DND-41 (cell line): ENCODE measurements around the gene SH2D3A.

ENCODE experiments used
- ATAC-seq: fragments of 200-7000 bp; cut with Tn5 transposase; 3 replicates; pipeline ENCODE4 v1.9.1; 2021; ENCODE audit warnings: low read depth; ENCODE audit not compliant: insufficient read depth
- DNase-seq: peaks from one replicate; pipeline ENCODE4 v3.0.0-alpha.2; 2020
- H2AFZ ChIP-seq: 2 replicates; pipeline ENCODE4 v1.6.0; 2012; ENCODE audit warnings: low read depth, low read length
- H3K27ac ChIP-seq: 2 replicates; pipeline ENCODE4 v1.5.1; 2012; ENCODE audit warnings: low read length, inconsistent platforms
- H3K27me3 ChIP-seq: fragments of 200-600 bp; sonication (generic); 2 replicates; pipeline ENCODE4 v1.6.0; 2012; ENCODE audit warnings: low read length, mild to moderate bottlenecking, inconsistent platforms; ENCODE audit not compliant: insufficient read depth, poor library complexity
- H3K36me3 ChIP-seq: 2 replicates; pipeline ENCODE4 v1.5.1; 2012; ENCODE audit warnings: low read length, inconsistent platforms; ENCODE audit not compliant: insufficient read depth
- H3K4me1 ChIP-seq: 2 replicates; pipeline ENCODE4 v1.5.1; 2012; ENCODE audit warnings: mild to moderate bottlenecking, low read length; ENCODE audit not compliant: insufficient read depth
- H3K4me2 ChIP-seq: 2 replicates; pipeline ENCODE4 v1.6.0; 2012; ENCODE audit warnings: mild to moderate bottlenecking, moderate library complexity, low read length, inconsistent platforms; ENCODE audit not compliant: insufficient read depth
- H3K4me3 ChIP-seq, 2 experiments: fragments of 200-600 bp in 1 of 2; shearing (Covaris generic) in 1 of 2; 2 replicates each; pipeline ENCODE4 v1.5.1; 2012 to 2016; ENCODE audit warnings: inconsistent platforms in 2 of 2, low read length in 2 of 2, mild to moderate bottlenecking in 2 of 2, low read depth in 1 of 2, moderate library complexity in 1 of 2
- H3K79me2 ChIP-seq: 2 replicates; pipeline ENCODE4 v1.6.0; 2012; ENCODE audit warnings: low read length, inconsistent platforms; ENCODE audit not compliant: insufficient read depth
- H3K9ac ChIP-seq: 2 replicates; pipeline ENCODE4 v1.6.0; 2012; ENCODE audit warnings: low read depth, mild to moderate bottlenecking, inconsistent platforms, low read length, moderate library complexity
- H3K9me3 ChIP-seq: 2 replicates; pipeline ENCODE4 v1.5.1; 2012; ENCODE audit warnings: low read length, moderate library complexity, mild to moderate bottlenecking, inconsistent platforms; ENCODE audit not compliant: insufficient read depth, severe bottlenecking
- H4K20me1 ChIP-seq: 2 replicates; pipeline ENCODE4 v1.6.0; 2012; ENCODE audit warnings: low read length; ENCODE audit not compliant: insufficient read depth
- EZH2 ChIP-seq: IDR thresholded peaks from 3 replicates; pipeline ENCODE4 v1.6.1; 2012; ENCODE audit warnings: borderline replicate concordance, low read depth, mild to moderate bottlenecking, moderate library complexity, low read length, inconsistent platforms; ENCODE audit not compliant: severe bottlenecking
- TF ChIP-seq, protein P1 (sequence below): IDR thresholded peaks from 2 replicates; pipeline ENCODE4 v1.5.1; 2012; ENCODE audit warnings: borderline replicate concordance, low read length, moderate library complexity, mild to moderate bottlenecking; ENCODE audit not compliant: poor library complexity, severe bottlenecking; ENCODE audit errors: extremely low read depth

SH2D3A gene

DNA sequence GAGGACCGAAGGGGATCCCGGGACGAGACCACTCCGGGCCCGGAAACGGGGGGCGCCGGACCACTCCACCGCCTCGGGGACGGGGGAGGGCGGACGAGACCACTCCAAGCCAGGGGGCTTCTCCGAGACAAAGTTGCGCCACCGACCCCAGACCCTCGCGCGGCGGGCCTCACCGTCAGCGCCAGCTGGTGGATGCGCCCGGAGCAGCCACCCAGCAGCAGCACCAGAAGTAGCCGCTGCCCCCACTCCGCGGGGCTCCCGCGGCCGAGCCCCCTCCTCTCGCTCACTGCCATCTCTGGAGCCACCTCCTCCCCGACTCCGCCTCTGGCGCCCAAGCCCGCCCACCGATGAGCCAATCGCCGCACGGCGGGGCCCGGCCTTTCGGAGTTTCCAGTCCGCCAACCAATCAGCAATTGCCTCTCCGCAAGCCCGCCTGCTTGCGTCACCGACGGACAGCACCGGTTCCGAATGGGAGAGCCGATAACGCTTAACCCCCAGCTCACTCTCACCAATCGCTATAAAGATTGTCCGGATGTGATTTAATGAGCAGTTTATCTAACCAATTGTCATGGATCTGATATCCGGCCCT lies 29.9 kb downstream of the SH2D3A start, which contains the start of gene GPR108:
GPR108 (minus strand) TSS at position 297 of the 589 bp plus-strand sequence; CDS start at position 293, 4 bp downstream.
- Histone ChIP-seq H3K4me1 (peaks cover 54% of the 10 kb centered on the region), H3K9ac (peak within 1 kb of the TSS; percentile 91)
- peak; percentile 83 for ATAC-seq

DNA sequence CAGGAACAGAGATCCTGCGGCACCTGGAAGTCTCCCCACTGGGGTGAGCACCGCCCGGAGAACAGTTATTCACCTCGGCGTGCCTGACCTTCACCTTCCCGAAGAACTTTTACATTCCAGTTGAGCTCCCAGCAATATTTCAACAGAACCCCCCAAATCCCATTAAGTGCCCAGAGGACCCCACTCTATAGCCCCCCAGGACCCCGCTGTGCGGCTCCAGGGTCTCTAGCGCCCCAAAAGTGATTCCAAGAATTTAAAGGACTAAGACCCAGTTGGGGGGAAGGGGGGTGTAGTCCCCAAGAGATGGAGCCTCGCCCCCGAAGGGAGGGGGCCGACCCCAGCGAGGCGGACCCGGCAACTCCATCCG lies 30.3 kb downstream of the SH2D3A start:
- peak overlapping the region; percentile 91 for H3K9ac ChIP-seq
- peaks cover 20% of the 10 kb centered on the region for H3K36me3 ChIP-seq
- DNase-seq (no peak), ATAC-seq (no peak)
- peaks cover 54% of the 10 kb centered on the region for H3K4me1 ChIP-seq
- peak overlapping the region; percentile 79 for H2AFZ ChIP-seq
- peaks cover 3% of the 10 kb centered on the region; the same call in 1 of the 2 replicates for H4K20me1 ChIP-seq
- H3K4me2 ChIP-seq: peak overlapping the region; percentile 98
- H3K4me3 ChIP-seq: peak overlapping the region; percentile 85 to 96
- H3K79me2 ChIP-seq: peaks cover 27% of the 10 kb centered on the region
- H3K27ac ChIP-seq: peak overlapping the region; percentile 96
- no peak for TF ChIP-seq EZH2
- TF ChIP-seq, protein P1, sequence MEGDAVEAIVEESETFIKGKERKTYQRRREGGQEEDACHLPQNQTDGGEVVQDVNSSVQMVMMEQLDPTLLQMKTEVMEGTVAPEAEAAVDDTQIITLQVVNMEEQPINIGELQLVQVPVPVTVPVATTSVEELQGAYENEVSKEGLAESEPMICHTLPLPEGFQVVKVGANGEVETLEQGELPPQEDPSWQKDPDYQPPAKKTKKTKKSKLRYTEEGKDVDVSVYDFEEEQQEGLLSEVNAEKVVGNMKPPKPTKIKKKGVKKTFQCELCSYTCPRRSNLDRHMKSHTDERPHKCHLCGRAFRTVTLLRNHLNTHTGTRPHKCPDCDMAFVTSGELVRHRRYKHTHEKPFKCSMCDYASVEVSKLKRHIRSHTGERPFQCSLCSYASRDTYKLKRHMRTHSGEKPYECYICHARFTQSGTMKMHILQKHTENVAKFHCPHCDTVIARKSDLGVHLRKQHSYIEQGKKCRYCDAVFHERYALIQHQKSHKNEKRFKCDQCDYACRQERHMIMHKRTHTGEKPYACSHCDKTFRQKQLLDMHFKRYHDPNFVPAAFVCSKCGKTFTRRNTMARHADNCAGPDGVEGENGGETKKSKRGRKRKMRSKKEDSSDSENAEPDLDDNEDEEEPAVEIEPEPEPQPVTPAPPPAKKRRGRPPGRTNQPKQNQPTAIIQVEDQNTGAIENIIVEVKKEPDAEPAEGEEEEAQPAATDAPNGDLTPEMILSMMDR: no peak
- no peaks in the 10 kb centered on the region for H3K27me3 ChIP-seq
- no peaks in the 10 kb centered on the region for H3K9me3 ChIP-seq

More for the DNA sequence above, 29.9 kb downstream of the SH2D3A start, which contains the start of gene GPR108:
- peak within 1 kb of the TSS; percentile 82 for H2AFZ ChIP-seq
- no peak for TF ChIP-seq EZH2
- DNase-seq: peak; percentile 100
- peak within 1 kb of the TSS; percentile 98 for H3K4me2 ChIP-seq
- no peaks in the 10 kb centered on the region for H3K9me3 ChIP-seq
- peak within 1 kb of the TSS; percentile 85 to 96 for H3K4me3 ChIP-seq
- peaks cover 15% of the 10 kb centered on the region for H3K36me3 ChIP-seq
- no peaks in the 10 kb centered on the region for H3K27me3 ChIP-seq
- H3K27ac ChIP-seq: peak within 1 kb of the TSS; percentile 96
- peaks cover 27% of the 10 kb centered on the region for H3K79me2 ChIP-seq
- H4K20me1 ChIP-seq: peaks cover 3% of the 10 kb centered on the region; the same call in 1 of the 2 replicates

DNA sequence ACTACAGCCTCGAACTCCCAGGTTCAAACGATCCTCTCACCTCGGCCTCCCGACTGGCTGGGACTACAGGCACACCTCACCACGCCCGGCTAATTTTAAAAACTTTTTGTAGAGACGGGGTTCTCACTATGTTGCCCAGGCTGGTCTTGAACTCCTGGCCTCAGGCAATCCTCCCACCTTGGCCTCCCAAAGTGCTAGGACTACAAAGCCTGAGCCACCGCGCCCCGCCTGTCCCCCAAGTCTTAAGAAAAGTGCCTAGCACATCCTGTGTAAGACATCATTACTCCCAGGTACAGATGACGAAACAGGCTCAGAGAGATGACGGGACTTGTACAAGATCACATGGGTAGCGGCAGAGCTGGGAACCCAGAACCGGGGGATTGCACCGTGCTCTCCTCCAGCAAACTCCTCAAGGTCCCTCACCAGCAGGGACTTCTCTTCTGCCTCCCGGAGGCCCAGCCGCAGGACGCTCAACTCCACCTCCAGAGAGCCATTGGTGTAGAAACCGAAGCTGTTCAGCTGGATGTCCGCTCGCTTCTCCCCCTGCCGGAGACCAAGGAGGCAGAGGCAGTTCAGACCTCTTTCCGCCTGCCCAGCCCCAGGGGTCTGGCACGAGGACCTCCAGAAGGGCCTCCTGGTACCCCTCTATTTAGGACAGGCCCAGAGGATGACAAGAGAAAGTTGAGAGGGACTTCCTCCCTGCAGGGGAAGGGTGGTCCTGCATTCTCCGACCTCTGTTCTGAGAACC lies 30.9 kb downstream of the SH2D3A start:
- peaks cover 52% of the 10 kb centered on the region for H3K4me1 ChIP-seq
- H3K4me2 ChIP-seq: peak overlapping the region; percentile 98
- no peak for TF ChIP-seq EZH2
- TF ChIP-seq, protein P1: peak; percentile 68
- peaks cover 3% of the 10 kb centered on the region; the same call in 1 of the 2 replicates for H4K20me1 ChIP-seq
- peak overlapping the region; percentile 96 for H3K27ac ChIP-seq
- no peaks in the 10 kb centered on the region for H3K27me3 ChIP-seq
- H3K9me3 ChIP-seq: no peaks in the 10 kb centered on the region
- H3K4me3 ChIP-seq: peak overlapping the region; percentile 85 to 96
- peak overlapping the region; percentile 79 for H2AFZ ChIP-seq
- ATAC-seq (0 out of 3 replicates have a peak, but pooled peaks have one; percentile 0), DNase-seq (peak; percentile 68)
- peaks cover 22% of the 10 kb centered on the region for H3K36me3 ChIP-seq
- peak overlapping the region; percentile 91 for H3K9ac ChIP-seq
- H3K79me2 ChIP-seq: peaks cover 27% of the 10 kb centered on the region
